ENCODE results near the gene MCTP2.

GRCh38 chr15:94432279-94432678 is 200.9 kb downstream of the MCTP2 start:
- TF ChIP-seq CTCF (IDR thresholded peaks at IDR 0.05; ENCODE audit: low read depth, low read length, poor library complexity, severe bottlenecking) (no peak), EZH2phosphoT487 (IDR thresholded peaks at IDR 0.05; ENCODE audit: borderline replicate concordance, low read length) (no peak)

All from DOHH2 (cell line).